PC-9 (cell line): Measurements from ENCODE around the gene ELL2. TPM values are rescaled to one million over a fixed set of nuclear protein-coding genes. Genes with fewer than 3 reads are reported as not detected.

ENCODE experiments used
- BruUV-seq: library from RNA; stranded (reverse); fragments of 400-500 nt; replicated peaks from 2 replicates; lab custom pipeline; 2021; lab: Mats Ljungman, UMichigan
- CTCF ChIA-PET: fragments of 300-600 bp; sonication (Branson Sonifier 250); formaldehyde crosslinking; loops from one replicate; lab custom pipeline; 2022; ENCODE audit warnings: antibody characterized with exemption; lab: Charles Lee
- POLR2A ChIA-PET: fragments of 300-600 bp; sonication (Branson Sonifier 250); formaldehyde crosslinking; loops from one replicate; lab custom pipeline; 2022; ENCODE audit warnings: antibody characterized with exemption; ENCODE audit not compliant: unreplicated experiment; lab: Charles Lee
- DNase-seq, 2 experiments: peaks; one replicate each; pipeline versions ENCODE4 v3.0.0 to v3.0.0-alpha.2; 2015 to 2022; ENCODE audit warnings: mixed read lengths in 1 of 2
- H2AFZ ChIP-seq: fragments of 200-600 bp; sonication (generic); 2 replicates; pipeline ENCODE4 v1.8.1; 2017; ENCODE audit warnings: antibody characterized with exemption
- H3F3A ChIP-seq: fragments of 200-600 bp; sonication (generic); 2 replicates; pipeline ENCODE4 v1.8.1; 2017; ENCODE audit warnings: antibody characterized with exemption, mild to moderate bottlenecking, low read depth; ENCODE audit not compliant: insufficient read depth
- H3K27ac ChIP-seq: fragments of 200-600 bp; sonication (generic); 2 replicates; pipeline ENCODE4 v1.6.1; 2016; ENCODE audit warnings: mixed run types
- H3K27me3 ChIP-seq: fragments of 200-600 bp; sonication (generic); 2 replicates; pipeline ENCODE4 v1.6.1; 2016; ENCODE audit warnings: low read depth, mixed run types; ENCODE audit not compliant: insufficient read depth
- H3K36me3 ChIP-seq: fragments of 200-600 bp; sonication (generic); 2 replicates; pipeline ENCODE4 v1.6.1; 2016; ENCODE audit warnings: low read depth, mixed run types
- H3K4me1 ChIP-seq: fragments of 200-600 bp; sonication (generic); replicated peaks from 2 replicates; pipeline ENCODE4 v1.6.1; 2016; ENCODE audit warnings: mixed run types; ENCODE audit not compliant: insufficient read depth
- H3K4me2 ChIP-seq: fragments of 200-600 bp; sonication (generic); 2 replicates; pipeline ENCODE4 v1.6.1; 2017; ENCODE audit warnings: mixed run types
- H3K4me3 ChIP-seq: fragments of 200-600 bp; sonication (generic); 2 replicates; pipeline ENCODE4 v1.6.1; 2016; ENCODE audit warnings: mixed run types
- H3K79me2 ChIP-seq: fragments of 200-600 bp; sonication (generic); 2 replicates; pipeline ENCODE4 v1.6.1; 2017; ENCODE audit warnings: low read depth, mixed run types
- H3K9me2 ChIP-seq: fragments of 200-600 bp; sonication (generic); 2 replicates; pipeline ENCODE4 v1.8.1; 2017; ENCODE audit warnings: mild to moderate bottlenecking; ENCODE audit not compliant: insufficient read depth
- H3K9me3 ChIP-seq: fragments of 200-600 bp; sonication (generic); 2 replicates; pipeline ENCODE4 v1.8.1; 2016; ENCODE audit warnings: low read depth; ENCODE audit not compliant: insufficient read depth
- H4K20me1 ChIP-seq: fragments of 200-600 bp; sonication (generic); 2 replicates; pipeline ENCODE4 v1.8.1; 2017; ENCODE audit not compliant: insufficient read depth
- CTCF ChIP-seq: fragments of 200-600 bp; sonication (generic); conservative IDR thresholded peaks from 2 replicates; pipeline ENCODE4 v1.6.1; 2017; ENCODE audit warnings: mixed run types, antibody characterized with exemption, mild to moderate bottlenecking, moderate library complexity
- EZH2 ChIP-seq: fragments of 200-600 bp; sonication (generic); IDR thresholded peaks from 2 replicates; pipeline ENCODE4 v1.8.0; 2017; ENCODE audit warnings: antibody characterized with exemption, low read depth
- intact Hi-C: fragments of 100-400 bp; cut with micrococcal nuclease; formaldehyde crosslinking; loops from one replicate; pipeline ENCODE4 v1.10.0; 2022; ENCODE audit not compliant: unreplicated experiment
- total RNA-seq: library from RNA; stranded (reverse); gene quantifications from 2 replicates; pipeline ENCODE4 v1.2.3, GENCODE V29; 2021

ELL2 gene
- total RNA-seq, 1 experiment from 2014 or later = 25.5 TPM

DNA sequence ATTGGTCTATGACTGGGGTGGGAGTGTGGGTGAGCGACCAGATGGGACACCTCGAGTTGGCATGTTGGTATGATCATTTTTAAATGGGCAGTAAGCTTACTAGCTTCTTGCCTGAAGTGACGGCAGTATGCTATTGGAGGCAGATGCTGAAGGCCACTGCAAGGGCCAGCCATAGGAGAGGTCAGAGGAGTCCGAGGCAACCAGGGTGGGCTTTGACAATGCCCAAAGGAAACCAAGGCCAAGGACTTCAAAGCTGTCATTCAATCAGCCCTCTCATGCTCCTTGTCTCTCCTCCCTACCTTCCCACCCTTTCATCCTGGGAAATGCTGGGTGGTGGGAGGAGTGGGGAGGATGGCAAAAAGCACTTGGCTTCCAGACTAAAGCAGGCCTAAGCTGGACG, 82.0 kb downstream of the ELL2 start:
- no peak overlapping the region for H3K4me2 ChIP-seq
- DNase-seq = no peak
- H3K27me3 ChIP-seq = no peaks in the 10 kb centered on the region
- intact Hi-C loops = loop anchor here (5.0 to 10.0 kb wide), 2 partner anchors 83 to 275 kb away; partner anchors contain the start of gene ELL2
- peaks cover 20% of the 10 kb centered on the region for H3K4me1 ChIP-seq
- H3F3A ChIP-seq = peaks cover 21% of the 10 kb centered on the region
- no peak for TF ChIP-seq EZH2
- no peak for TF ChIP-seq CTCF
- H3K4me3 ChIP-seq = no peak overlapping the region
- H3K9me2 ChIP-seq = no peaks in the 10 kb centered on the region
- H3K9me3 ChIP-seq = no peaks in the 10 kb centered on the region
- H3K36me3 ChIP-seq = peaks cover under 1% of the 10 kb centered on the region; the same call in 1 of the 2 replicates
- H2AFZ ChIP-seq = no peak overlapping the region
- ChIA-PET CTCF (no interaction called here), POLR2A (no interaction called here)
- H3K79me2 ChIP-seq = no peaks in the 10 kb centered on the region
- H4K20me1 ChIP-seq = no peaks in the 10 kb centered on the region
- no peak overlapping the region for H3K27ac ChIP-seq
- BruUV-seq = no TSS peak

- H3K36me3 ChIP-seq = no peaks in the 10 kb centered on the region
- H3K4me2 ChIP-seq = no peak overlapping the region
- POLR2A ChIA-PET = interaction anchor here (0.6 kb wide), 1 partner anchor 1057 kb away, joined by 5 read pairs; the partner anchor contains the start of gene LNPEP
- H3K4me1 ChIP-seq = peaks cover 10% of the 10 kb centered on the region
- no peaks in the 10 kb centered on the region for H3K27me3 ChIP-seq
- H4K20me1 ChIP-seq = no peaks in the 10 kb centered on the region
- H3K27ac ChIP-seq = no peak overlapping the region
- no peaks in the 10 kb centered on the region for H3K9me3 ChIP-seq
- no peak overlapping the region for H3K4me3 ChIP-seq
- CTCF ChIA-PET = no interaction called here
- BruUV-seq = no TSS peak
- no peak for DNase-seq
- intact Hi-C loops = no loop called here
- no peaks in the 10 kb centered on the region for H3K79me2 ChIP-seq
- H3K9me2 ChIP-seq = no peaks in the 10 kb centered on the region
- TF ChIP-seq EZH2 = no peak
- peaks cover 11% of the 10 kb centered on the region for H3F3A ChIP-seq
- H2AFZ ChIP-seq = no peak overlapping the region
Observed at GRCh38 chr5:95878417-95879323, 83.0 kb downstream of the ELL2 start.

DNA sequence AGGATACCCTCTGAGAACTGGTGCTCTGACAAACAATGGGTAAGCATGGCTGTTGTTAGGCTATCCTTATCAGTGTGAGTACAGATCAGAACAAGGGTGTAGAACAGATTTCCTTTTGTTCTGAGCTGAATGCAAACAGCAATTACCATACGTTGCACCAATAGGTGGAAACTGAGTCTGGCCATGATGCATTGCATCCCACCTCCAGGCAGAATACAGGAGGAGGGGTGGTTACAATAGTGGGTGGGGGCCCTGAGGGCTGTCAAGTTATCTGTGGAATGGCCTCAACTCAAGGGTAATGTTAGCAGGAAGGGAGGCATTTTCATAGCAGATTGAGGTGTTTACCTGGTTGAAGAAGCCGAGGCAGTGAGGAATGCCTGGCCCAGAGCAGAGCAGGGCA, 84.9 kb downstream of the ELL2 start:
- BruUV-seq = no TSS peak
- POLR2A ChIA-PET = no interaction called here
- CTCF ChIA-PET = no interaction called here

More for the DNA sequence above, 84.9 kb downstream of the ELL2 start:
- Histone ChIP-seq H3K9me2 (no peaks in the 10 kb centered on the region), H3K36me3 (no peaks in the 10 kb centered on the region), H3K4me2 (no peak overlapping the region), H3K27ac (no peak overlapping the region), H3K4me3 (no peak overlapping the region), H3F3A (no peaks in the 10 kb centered on the region), H3K79me2 (no peaks in the 10 kb centered on the region), H3K27me3 (no peaks in the 10 kb centered on the region), H3K9me3 (no peaks in the 10 kb centered on the region; the same call in 1 of the 2 replicates), H3K4me1 (no peaks in the 10 kb centered on the region), H2AFZ (no peak overlapping the region), H4K20me1 (no peaks in the 10 kb centered on the region)
- no peak for DNase-seq
- TF ChIP-seq EZH2 (no peak), CTCF (no peak)
- intact Hi-C loops = no loop called here
